ENCODE results near the gene ZNF668.

Gene ZNF668

GRCh38 chr16:31073970-31074813, at the start of gene ZNF668, which contains the start of gene ZNF646:
Gene ZNF668, minus strand, starts transcription at chr16:31074240. Its CDS starts 9,781 bp downstream, at chr16:31064459.
Gene ZNF646, plus strand, starts transcription at chr16:31074422. Its CDS starts 1,903 bp downstream, at chr16:31076325.
- peak; percentile 98 to 99 for DNase-seq (ENCODE audit: low read depth in 2 of 2)

- no peak for DNase-seq (ENCODE audit: low read depth in 2 of 2)
Measured at GRCh38 chr16:31120129-31120528, 46.1 kb upstream of the ZNF668 start.

GRCh38 chr16:31118223-31119155, 44.4 kb upstream of the ZNF668 start:
- DNase-seq (ENCODE audit: low read depth in 2 of 2): no peak

GRCh38 chr16:31117384-31118222, 43.6 kb upstream of the ZNF668 start, which contains the start of gene KAT8:
Gene KAT8, plus strand, starts transcription at chr16:31117664. Its CDS starts 18 bp downstream, at chr16:31117682.
- peak; percentile 97 to 98 for DNase-seq (ENCODE audit: low read depth in 2 of 2)

GRCh38 chr16:31114468-31114867, 40.4 kb upstream of the ZNF668 start:
- DNase-seq (ENCODE audit: low read depth in 2 of 2): no peak

GRCh38 chr16:31113121-31114120, 39.4 kb upstream of the ZNF668 start:
- DNase-seq (ENCODE audit: low read depth in 2 of 2): no peak

GRCh38 chr16:31112711-31113110, 38.7 kb upstream of the ZNF668 start:
- no peak for DNase-seq (ENCODE audit: low read depth in 2 of 2)

GRCh38 chr16:31111881-31112466, 37.9 kb upstream of the ZNF668 start:
- DNase-seq (ENCODE audit: low read depth in 2 of 2): no peak

- DNase-seq (ENCODE audit: low read depth in 2 of 2): no peak
Measured at GRCh38 chr16:31110106-31111034, 36.3 kb upstream of the ZNF668 start.

GRCh38 chr16:31109622-31110021, 35.6 kb upstream of the ZNF668 start:
- no peak for DNase-seq (ENCODE audit: low read depth in 2 of 2)

GRCh38 chr16:31108794-31109558, 34.9 kb upstream of the ZNF668 start:
- DNase-seq (ENCODE audit: low read depth in 2 of 2): no peak

GRCh38 chr16:31108035-31108793, 34.2 kb upstream of the ZNF668 start, which contains the start of gene BCKDK:
Gene BCKDK, plus strand, starts transcription at chr16:31108386. Its CDS starts 838 bp downstream, at chr16:31109224.
- DNase-seq (ENCODE audit: low read depth in 2 of 2): peak; percentile 55 to 73

GRCh38 chr16:31107465-31107867, 33.4 kb upstream of the ZNF668 start:
- DNase-seq (ENCODE audit: low read depth in 2 of 2): peak; percentile 34 to 37

- DNase-seq (ENCODE audit: low read depth in 2 of 2): no peak
Measured at GRCh38 chr16:31106509-31107464, 32.7 kb upstream of the ZNF668 start.

GRCh38 chr16:31105677-31106213, 31.7 kb upstream of the ZNF668 start:
- DNase-seq (ENCODE audit: low read depth in 2 of 2): peak; percentile 67 to 81
